ENCODE results near the gene CD40. TPM values are rescaled to one million over a fixed set of nuclear protein-coding genes. Genes with fewer than 3 reads are reported as not detected.
A peak's percentile ranks its signal among the peaks of the same experiment; 100 is the strongest.

CD40 gene
- total RNA-seq, 1 donor from 2014 or later, result 1.5 TPM

DNA sequence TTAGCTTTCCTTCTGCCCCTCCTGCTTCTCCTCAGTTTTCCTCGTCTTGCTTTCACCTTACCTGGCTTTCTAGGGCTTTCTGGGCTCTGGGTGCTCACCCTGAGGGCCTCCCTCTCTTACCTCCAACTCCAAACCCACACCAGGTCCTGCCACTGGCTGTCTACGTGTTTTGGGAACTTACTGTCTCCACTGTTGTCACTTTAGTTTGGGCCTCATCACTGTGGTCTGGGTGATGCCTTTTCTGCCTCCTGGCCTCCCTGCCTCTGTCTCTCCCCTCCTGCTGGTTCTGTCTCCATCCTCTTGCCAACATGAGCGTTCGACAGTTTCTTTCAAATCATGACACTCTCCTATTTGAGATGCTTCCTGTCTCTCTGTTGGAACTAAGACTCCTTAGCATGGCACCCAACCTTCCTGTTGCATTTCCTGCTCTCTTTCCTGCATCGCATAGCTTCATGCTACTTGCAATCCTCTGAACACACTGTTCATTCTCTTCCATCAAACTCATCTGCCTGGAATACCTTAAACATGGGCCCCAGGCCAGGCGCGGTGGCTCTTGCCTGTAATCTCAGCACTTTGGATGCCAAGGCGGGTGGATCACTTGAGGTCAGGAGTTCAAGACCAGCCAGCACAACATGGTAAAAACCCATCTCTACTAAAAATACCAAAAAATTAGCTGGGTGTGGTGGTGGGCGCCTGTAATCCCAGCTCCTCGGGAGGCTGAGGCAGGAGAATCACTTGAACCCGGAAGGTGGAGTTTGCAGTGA lies 5.5 kb downstream of the CD40 start:
- TF ChIP-seq, protein P1, sequence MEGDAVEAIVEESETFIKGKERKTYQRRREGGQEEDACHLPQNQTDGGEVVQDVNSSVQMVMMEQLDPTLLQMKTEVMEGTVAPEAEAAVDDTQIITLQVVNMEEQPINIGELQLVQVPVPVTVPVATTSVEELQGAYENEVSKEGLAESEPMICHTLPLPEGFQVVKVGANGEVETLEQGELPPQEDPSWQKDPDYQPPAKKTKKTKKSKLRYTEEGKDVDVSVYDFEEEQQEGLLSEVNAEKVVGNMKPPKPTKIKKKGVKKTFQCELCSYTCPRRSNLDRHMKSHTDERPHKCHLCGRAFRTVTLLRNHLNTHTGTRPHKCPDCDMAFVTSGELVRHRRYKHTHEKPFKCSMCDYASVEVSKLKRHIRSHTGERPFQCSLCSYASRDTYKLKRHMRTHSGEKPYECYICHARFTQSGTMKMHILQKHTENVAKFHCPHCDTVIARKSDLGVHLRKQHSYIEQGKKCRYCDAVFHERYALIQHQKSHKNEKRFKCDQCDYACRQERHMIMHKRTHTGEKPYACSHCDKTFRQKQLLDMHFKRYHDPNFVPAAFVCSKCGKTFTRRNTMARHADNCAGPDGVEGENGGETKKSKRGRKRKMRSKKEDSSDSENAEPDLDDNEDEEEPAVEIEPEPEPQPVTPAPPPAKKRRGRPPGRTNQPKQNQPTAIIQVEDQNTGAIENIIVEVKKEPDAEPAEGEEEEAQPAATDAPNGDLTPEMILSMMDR (conservative IDR thresholded peaks at IDR 0.05), result no peak
- Mint-ChIP-seq H3K4me1 (ENCODE audit: unreplicated experiment) (no peaks in the 10 kb centered on the region), H3K27me3 (peaks cover 60% of the 10 kb centered on the region), H3K36me3 (no peaks in the 10 kb centered on the region), H3K9me3 (no peaks in the 10 kb centered on the region), H3K27ac (no peak overlapping the region), H3K4me3 (no peak overlapping the region)
- no peak for DNase-seq (ENCODE audit: extremely low spot score, unreplicated experiment)

DNA sequence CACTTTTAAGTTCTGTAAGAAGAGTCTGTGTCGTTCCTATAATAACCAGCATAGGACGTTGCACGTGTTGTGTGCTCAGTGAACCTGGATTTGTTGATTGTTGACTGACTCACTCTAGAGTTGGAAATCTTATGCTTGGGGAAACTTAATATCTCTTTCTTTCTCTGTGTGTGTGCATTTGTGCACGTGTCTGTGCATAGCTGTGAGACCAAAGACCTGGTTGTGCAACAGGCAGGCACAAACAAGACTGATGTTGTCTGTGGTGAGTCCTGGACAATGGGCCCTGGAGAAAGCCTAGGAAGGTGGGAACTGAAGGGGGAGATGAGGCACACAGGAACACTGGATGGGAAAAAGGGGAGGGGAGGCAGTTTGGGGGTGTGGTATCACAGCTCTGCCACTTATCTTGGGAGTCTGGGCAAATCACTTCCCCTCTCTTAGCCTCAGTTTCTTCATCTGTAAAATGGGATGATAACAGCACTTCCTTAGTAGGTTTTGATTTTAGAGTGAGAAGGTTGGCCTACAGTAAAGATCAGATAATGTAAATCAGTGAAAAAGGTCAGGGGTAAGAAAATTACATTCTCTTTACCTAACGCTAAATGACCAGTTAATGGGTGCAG lies 8.4 kb downstream of the CD40 start:
- TF ChIP-seq, protein P1 (conservative IDR thresholded peaks at IDR 0.05), result no peak
- H3K27ac Mint-ChIP-seq, result no peak overlapping the region
- H3K4me3 Mint-ChIP-seq, result no peak overlapping the region
- H3K9me3 Mint-ChIP-seq, result no peaks in the 10 kb centered on the region
- no peak for DNase-seq (ENCODE audit: extremely low spot score, unreplicated experiment)
- H3K36me3 Mint-ChIP-seq, result no peaks in the 10 kb centered on the region
- H3K27me3 Mint-ChIP-seq, result peaks cover 70% of the 10 kb centered on the region
- H3K4me1 Mint-ChIP-seq (ENCODE audit: unreplicated experiment), result no peaks in the 10 kb centered on the region

DNA sequence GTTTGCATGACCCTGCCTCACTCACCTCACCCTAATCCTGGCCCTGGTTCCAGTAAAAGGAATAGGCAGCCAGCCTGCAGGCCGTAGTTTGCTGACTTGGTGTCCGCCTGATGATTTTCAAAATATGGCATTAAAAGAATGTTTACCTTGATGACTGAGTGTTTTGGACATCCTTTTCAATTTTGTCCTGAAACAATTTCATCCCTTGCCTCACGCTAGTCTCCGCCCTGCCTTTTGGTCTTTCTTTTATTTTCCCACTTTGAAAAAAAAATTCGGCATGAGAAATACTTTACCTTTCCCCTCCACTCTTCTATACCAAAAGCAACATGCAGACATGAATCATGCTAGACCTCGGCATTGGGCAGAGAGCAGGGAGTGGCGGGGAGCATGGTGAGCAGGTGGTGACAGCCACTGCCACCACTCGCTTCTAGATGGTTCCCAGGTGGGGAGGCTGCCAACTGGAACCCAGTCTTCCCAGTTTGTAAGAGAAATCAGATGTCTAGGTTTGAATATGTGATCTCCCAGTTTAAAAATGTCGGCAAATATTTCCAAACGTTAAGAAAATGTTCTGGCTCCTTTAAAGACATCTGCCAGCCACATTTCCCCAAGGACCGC lies 9.4 kb downstream of the CD40 start:
- no peaks in the 10 kb centered on the region for H3K4me1 Mint-ChIP-seq (ENCODE audit: unreplicated experiment)

DNA sequence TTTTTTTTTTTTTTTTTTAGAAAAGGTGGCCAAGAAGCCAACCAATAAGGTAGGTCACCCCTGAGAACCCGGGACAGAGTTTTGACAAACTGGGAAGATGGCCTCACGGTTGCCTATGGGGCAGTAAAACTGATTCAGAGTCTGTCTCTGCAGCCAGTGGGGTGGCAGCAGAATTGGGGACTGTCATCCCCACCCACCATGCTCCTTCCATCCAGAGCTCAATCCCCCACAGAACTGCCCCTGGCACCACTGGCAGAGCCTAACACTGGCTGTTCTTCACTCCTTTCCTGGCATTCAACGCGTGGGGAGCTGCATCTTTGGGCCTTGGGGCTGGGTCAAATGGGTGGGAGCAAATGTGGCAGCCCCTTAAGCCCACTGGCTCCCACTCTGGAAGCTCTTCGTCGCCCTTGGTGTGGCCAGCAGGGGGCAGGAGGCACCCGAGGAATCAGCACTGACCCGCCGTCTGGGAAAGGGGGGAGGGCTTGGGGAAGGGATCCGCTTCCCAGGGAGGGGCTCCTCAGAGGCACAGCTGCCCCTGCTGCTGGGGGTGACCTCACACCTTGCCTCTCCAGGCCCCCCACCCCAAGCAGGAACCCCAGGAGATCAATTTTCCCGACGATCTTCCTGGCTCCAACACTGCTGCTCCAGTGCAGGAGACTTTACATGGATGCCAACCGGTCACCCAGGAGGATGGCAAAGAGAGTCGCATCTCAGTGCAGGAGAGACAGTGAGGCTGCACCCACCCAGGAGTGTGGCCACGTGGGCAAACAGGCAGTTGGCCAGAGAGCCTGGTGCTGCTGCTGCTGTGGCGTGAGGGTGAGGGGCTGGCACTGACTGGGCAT lies 10.4 kb downstream of the CD40 start:
- Mint-ChIP-seq H3K4me3 (no peak overlapping the region), H3K36me3 (no peaks in the 10 kb centered on the region), H3K9me3 (no peaks in the 10 kb centered on the region), H3K27me3 (peaks cover 69% of the 10 kb centered on the region), H3K4me1 (ENCODE audit: unreplicated experiment) (no peaks in the 10 kb centered on the region), H3K27ac (no peak overlapping the region)
- TF ChIP-seq, protein P1 (conservative IDR thresholded peaks at IDR 0.05), result peak; percentile 79
- no peak for DNase-seq (ENCODE audit: extremely low spot score, unreplicated experiment)

More for the DNA sequence above, 9.4 kb downstream of the CD40 start:
- H3K4me3 Mint-ChIP-seq, result no peak overlapping the region
- TF ChIP-seq, protein P1 (conservative IDR thresholded peaks at IDR 0.05), result no peak
- H3K27me3 Mint-ChIP-seq, result peaks cover 68% of the 10 kb centered on the region
- no peak for DNase-seq (ENCODE audit: extremely low spot score, unreplicated experiment)
- no peaks in the 10 kb centered on the region for H3K9me3 Mint-ChIP-seq
- H3K27ac Mint-ChIP-seq, result no peak overlapping the region
- H3K36me3 Mint-ChIP-seq, result no peaks in the 10 kb centered on the region

DNA sequence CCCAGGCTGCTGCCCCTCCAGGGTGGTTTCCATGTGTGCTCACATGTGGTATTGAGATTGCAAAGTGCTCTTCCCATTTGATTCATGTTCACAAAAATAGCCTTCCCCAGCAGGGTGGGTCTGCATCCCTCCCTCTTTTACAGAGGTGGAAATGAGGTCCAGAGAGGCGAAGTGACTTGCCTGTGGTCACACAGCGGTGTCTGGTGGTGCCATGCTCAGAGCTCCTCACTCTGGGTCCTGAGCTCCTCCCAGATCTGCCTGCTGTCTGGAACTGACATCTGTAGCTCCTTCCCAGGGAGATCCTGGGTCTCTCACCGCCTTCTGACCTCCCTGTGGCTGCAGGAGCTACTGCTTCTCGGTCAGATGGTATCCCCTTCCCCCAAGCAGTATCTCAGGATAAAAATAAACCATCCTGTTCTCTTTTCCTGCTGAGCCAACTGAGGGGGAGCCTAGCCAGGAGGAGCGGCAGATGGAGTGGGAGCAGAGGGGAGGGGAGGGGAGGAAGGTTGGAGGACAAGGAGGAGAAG lies 11.9 kb downstream of the CD40 start:
- Mint-ChIP-seq H3K4me1 (ENCODE audit: unreplicated experiment) (no peaks in the 10 kb centered on the region), H3K27me3 (peaks cover 68% of the 10 kb centered on the region), H3K9me3 (no peaks in the 10 kb centered on the region), H3K4me3 (no peak overlapping the region), H3K27ac (no peak overlapping the region), H3K36me3 (no peaks in the 10 kb centered on the region)
- TF ChIP-seq, protein P1 (conservative IDR thresholded peaks at IDR 0.05), result no peak
- DNase-seq (ENCODE audit: extremely low spot score, unreplicated experiment), result no peak
